HG03469 (cell line): Measurements from ENCODE around the gene NUMB.

ENCODE experiments used
- ATAC-seq: cut with Tn5 transposase; IDR thresholded peaks from one replicate; pipeline ENCODE4 v1.9.1; 2021; ENCODE audit warnings: mild to moderate bottlenecking, moderate library complexity, moderate number of reproducible peaks; ENCODE audit not compliant: unreplicated experiment

Gene NUMB

GRCh38 chr14:73264080-73264884 lies 194.1 kb downstream of the NUMB start:
- ATAC-seq = no peak

- ATAC-seq = no peak
Measured at GRCh38 chr14:73263606-73264005, 194.7 kb downstream of the NUMB start.

DNA sequence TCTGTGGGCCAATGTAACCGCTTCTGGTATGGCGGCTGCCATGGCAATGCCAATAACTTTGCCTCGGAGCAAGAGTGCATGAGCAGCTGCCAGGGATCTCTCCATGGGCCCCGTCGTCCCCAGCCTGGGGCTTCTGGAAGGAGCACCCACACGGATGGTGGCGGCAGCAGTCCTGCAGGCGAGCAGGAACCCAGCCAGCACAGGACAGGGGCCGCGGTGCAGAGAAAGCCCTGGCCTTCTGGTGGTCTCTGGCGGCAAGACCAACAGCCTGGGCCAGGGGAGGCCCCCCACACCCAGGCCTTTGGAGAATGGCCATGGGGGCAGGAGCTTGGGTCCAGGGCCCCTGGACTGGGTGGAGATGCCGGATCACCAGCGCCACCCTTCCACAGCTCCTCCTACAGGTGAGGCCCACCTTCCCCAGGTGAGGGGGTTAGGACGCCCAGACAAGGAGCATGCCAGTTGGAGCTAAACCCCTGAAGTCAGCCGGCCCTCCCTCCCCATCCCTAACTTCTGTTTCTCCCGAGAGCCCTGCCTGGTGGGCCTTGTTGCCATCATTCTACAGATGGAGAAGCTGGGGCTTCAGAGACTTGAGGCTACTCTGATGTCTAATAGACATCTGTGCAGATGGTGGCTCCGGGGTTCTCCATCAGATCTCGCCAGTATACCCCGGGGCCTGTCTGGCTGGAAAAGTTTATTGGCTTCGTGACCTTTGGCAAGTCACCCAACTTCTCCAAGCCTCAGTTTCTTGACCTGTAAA lies 195.7 kb downstream of the NUMB start:
- ATAC-seq = no peak

DNA sequence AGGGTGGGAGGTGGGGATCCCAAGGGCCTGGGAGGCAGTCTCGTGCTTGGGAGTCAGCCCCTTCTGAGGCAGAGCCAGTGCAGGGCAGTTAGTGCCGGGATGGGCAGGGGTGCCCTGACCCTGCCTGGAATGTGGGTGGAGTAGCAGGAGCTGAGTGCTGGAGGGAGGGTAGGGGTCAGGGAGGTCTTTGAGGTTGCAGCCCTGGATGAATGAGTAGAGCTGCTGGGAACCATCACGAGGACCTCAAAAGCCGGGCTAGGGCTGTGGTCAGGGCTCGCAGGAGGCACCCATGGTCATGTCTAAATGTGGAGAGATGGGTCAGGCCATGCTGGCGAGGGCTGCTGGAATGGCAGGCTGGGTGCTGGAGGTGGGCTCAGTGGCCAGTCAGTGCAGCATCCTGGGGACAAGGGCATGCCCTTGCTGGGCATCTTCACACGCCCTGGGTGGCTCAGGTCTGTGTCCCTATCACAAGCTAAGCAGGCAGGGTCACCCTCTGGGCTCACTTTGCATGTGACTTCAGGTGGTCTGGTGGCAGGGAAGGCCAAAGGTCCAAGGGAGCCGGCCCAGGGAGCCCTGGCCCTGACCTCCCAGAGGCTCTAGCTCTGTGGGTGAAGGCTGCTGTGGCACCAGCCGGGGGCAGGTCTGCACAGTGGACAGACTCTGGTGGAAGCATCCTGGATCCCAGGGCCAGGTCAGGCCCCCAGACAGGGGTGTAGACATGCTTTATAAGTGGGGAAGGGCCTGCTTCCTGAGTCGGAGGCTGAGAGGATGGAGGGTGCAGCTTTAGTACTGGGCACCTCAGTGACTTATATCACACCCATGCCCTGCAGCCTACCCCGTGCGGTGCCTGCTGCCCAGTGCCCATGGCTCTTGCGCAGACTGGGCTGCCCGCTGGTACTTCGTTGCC lies 196.6 kb downstream of the NUMB start:
- no peak for ATAC-seq

DNA sequence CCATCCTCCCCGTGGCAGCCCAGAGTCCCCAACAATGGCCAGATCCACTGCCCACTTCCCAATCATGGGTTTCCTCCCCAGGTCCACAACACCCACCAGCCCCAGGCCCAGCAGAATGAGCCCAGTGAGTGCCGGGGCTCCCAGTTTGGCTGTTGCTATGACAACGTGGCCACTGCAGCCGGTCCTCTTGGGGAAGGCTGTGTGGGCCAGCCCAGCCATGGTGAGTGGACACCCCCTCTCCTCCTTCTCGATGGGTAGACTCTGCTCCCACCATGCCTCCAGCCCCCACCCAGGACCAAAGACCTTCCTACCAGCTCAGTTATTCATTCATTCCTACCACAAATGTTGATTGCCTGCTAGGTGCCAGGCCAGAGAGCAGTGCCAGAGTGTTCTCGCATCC lies 197.3 kb downstream of the NUMB start:
- no peak for ATAC-seq

- no peak for ATAC-seq
Measured at GRCh38 chr14:73260574-73260973, 197.8 kb downstream of the NUMB start.

DNA sequence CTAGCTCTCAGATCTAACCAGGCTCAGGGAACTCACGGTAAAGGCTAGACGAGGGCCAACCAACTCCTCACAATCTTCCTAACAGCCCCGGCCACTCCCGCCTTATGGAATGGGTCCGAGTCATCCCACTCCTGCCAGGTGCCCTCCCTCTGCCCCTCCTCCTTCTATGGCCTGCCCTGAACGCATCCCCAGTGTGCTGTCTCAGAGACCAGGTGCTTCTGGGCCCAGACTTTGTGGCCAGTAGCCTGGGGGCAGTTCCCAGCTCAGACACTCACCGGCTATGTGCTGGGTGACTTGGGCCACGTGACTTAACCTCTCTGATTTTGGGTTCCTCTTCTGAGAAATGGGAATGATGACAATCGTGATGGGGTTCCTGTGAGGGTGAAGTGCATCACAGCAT lies 198.5 kb downstream of the NUMB start:
- ATAC-seq = no peak

GRCh38 chr14:73258845-73259611 lies 199.3 kb downstream of the NUMB start:
- no peak for ATAC-seq

DNA sequence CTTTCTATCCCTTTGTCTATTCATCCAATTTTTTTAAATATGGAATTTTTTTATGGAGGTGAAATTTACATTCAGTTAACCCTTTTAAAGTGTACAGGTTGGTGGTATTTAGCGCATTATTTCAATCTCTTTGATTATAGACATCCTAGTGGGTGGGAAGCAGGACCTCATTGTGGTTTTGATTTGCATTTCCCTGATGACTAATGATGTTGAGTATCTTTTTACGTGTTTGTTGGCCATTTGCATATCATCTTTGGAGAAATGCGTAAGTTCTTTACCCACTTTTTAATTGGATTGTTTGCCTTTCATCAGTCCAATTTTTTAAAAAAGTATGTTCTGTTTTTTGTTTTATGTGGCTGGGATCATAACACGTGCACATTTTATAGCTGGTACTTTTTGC lies 200.3 kb downstream of the NUMB start:
- ATAC-seq = no peak

GRCh38 chr14:73255693-73256225 lies 202.6 kb downstream of the NUMB start:
- ATAC-seq = no peak

DNA sequence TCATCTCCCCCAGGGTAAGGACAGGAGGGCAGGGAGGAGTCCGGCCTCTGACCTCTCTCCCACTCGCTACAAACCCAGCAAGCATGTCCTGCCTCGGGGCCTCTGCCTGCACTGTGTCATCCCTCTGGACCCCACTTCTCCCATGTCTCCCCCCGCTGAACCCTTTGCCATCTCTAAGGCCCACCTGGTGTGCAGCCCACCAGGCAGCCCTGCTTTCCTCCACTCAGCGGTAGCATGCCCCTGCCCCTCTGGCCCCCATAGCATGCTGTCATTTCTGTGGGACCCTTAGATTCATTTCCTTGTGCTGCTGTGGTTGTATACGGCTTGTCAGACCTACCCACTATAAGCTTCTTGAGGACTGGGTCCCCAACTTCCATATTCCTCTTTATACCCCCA lies 203.3 kb downstream of the NUMB start:
- ATAC-seq = no peak

DNA sequence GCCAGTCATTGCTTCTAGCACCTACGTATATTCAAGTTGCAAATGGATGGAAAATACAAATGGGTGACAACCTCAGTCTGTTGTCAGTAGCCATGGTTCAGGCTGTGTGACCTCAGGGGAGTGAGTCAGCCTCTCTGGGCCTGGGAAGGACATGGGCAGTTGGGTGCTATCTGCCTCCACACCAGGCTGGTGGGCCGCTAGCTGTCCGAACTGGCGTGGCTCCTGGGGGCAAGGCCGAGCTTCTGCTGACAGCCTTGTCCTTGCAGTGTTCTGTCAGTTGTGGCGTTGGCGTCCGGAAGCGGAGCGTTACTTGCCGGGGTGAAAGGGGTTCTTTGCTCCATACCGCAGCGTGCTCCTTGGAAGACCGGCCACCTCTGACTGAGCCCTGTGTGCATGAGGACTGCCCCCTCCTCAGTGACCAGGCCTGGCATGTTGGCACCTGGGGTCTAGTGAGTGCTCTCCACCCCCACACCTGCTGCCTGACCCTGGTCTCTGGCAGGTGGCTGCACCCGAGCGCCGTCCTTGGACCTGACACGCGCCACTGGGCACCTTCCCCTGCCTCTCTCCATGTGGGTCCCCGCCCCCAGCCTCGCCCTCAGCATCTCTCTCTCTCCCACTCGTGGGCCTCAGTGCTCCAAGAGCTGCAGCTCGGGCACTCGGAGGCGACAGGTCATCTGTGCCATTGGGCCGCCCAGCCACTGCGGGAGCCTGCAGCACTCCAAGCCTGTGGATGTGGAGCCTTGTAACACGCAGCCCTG lies 203.9 kb downstream of the NUMB start:
- no peak for ATAC-seq

- no peak for ATAC-seq
Measured at GRCh38 chr14:73253721-73254120, 204.6 kb downstream of the NUMB start.

DNA sequence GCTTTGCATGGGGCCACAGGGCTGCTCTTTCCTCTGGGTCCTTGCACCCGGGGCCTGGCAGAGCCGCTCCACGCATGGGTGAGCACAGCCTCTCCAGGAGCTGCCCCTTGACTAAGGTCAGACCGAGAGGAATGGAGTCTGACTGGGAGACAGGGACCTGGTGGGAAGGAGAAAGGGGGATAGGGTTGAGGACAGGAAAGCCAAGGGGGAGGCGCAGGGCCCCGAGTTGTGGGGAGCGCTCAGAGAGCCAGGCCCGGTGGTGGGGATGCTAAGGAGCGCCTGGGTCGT lies 205.1 kb downstream of the NUMB start:
- ATAC-seq = no peak

- ATAC-seq = no peak
Measured at GRCh38 chr14:73252491-73253322, 205.6 kb downstream of the NUMB start.

DNA sequence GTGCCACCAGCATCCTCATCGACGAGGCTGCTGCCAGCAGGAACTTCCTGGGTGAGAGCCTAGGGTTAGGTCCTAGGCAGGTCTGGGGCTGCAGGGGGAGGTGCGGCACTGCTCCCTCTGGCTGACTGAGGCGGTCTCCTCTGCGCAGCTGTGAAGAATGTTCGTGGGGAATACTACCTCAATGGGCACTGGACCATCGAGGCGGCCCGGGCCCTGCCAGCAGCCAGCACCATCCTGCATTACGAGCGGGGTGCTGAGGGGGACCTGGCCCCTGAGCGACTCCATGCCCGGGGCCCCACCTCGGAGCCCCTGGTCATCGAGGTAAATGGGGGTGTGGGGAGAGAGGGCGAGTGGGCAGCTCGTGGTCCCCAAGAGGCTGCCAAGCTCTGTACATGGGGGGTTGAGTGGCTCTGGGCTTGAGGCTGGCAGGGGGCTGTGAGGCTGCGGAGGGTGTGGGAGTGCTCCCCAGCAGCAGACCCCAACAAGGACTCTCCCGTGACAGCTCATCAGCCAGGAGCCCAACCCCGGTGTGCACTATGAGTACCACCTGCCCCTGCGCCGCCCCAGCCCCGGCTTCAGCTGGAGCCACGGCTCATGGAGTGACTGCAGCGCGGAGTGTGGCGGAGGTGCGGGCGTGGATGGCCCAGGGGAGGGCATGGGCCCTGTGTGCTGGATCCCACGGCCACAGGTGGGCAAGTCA lies 206.7 kb downstream of the NUMB start:
- ATAC-seq = no peak

DNA sequence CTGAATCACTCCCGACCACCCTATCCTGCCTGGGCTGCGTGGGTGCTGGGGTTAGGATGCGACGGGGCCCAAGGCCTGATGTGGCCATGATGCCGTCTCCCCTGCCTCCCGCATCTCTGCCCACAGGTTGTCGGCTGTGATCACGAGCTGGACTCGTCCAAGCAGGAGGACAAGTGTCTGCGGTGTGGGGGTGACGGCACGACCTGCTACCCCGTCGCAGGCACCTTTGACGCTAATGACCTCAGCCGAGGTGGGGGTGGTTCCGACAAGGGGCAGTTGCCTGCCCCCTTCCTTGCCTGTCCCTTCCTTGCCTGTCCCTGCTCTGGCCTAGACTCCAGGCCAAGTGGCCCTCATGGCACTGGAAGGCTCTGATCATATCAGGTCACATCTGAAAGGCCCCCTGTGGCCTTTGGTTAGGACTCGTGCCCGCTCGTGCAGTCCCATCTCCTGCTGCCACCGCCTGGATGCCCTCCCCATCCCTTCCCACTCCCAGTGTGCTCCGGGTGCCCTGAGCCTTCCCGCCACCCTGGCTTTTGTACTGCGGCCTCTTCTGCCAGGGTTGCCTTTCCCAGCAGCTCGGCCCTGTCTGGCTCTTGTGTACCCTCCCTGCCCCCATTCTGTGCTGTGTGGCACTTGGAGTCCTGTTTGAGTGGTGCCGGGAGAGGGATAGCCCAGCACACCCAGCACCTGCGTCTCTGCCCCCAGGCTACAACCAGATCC lies 207.4 kb downstream of the NUMB start:
- ATAC-seq = no peak

DNA sequence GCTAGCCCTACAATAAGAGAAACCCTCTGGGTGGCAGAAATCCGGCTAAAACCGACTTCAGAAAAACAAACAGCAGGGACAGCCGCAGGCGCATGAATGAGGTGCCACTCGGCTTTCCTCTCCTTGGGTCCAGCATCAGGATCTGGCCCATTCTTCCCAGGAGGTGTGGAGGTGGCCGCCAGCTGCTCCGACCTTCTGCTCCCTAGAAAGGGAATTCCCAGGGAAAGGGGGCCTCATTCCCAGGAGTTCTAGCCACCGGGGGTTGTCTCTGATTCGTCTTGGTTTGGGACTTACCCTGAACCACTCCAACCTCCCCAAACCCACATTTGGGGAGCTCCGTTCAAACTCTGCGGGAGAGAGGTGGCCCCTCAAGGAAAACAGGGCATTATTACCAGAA lies 208.0 kb downstream of the NUMB start:
- no peak for ATAC-seq
